HG03159 (cell line): Measurements from ENCODE around the gene RIT2.

ENCODE experiments used
- ATAC-seq: cut with Tn5 transposase; IDR thresholded peaks from one replicate; pipeline ENCODE4 v1.9.1; 2021; ENCODE audit warnings: mild to moderate bottlenecking, moderate library complexity; ENCODE audit not compliant: unreplicated experiment

Gene RIT2

GRCh38 chr18:43092539-43092938 lies 22.9 kb downstream of the RIT2 start:
- ATAC-seq: no peak

GRCh38 chr18:43081396-43081795 lies 34.1 kb downstream of the RIT2 start:
- ATAC-seq: no peak

- no peak for ATAC-seq
Observed at GRCh38 chr18:43080671-43081070, 34.8 kb downstream of the RIT2 start.

DNA sequence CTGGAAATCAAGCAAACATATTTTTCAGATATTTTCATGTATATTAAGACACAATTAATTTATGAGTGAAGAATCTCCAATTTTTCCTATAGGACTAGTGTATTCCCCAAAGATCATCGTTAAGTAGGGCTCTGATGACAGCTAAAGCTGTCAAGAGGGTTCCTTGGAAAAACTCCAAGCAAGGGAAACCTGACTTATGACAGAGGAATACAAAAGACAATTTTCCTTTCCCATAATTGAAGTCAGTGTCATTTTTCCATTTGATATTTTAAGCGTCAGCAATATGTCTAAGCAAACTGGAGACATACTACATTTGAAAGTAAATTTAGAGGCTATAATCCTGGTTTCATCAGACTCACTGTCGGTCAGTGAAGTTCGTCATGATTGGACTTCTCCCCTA lies 36.1 kb downstream of the RIT2 start:
- ATAC-seq: no peak

DNA sequence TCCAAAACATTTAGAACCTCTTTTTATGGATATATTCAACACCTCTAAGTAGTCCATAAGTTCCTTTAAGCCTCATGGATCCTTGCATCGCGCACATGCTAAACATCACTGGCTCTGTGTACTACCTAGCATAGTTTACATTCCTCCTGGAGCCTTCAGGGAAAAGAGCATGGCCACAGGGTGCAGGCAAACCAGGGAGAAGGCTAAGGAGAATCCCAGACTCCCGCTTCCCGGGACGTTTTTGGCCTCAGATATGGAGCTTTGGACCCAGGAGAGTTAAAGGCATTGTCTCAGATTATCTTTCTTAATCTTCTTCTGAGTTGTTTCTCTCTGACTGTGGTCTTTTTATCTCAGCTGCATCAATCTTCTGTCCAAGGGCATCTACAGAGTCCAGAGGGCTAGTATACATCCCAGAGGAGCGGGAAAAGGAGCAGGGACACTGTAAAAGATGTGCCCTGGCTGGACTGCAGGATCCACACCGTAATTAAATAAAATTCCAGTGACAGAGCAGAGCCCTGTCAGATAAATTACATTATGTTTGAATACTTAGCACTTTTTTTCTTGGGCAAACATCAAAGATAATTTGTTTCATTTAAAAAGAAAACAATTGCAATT lies 36.9 kb downstream of the RIT2 start:
- no peak for ATAC-seq

DNA sequence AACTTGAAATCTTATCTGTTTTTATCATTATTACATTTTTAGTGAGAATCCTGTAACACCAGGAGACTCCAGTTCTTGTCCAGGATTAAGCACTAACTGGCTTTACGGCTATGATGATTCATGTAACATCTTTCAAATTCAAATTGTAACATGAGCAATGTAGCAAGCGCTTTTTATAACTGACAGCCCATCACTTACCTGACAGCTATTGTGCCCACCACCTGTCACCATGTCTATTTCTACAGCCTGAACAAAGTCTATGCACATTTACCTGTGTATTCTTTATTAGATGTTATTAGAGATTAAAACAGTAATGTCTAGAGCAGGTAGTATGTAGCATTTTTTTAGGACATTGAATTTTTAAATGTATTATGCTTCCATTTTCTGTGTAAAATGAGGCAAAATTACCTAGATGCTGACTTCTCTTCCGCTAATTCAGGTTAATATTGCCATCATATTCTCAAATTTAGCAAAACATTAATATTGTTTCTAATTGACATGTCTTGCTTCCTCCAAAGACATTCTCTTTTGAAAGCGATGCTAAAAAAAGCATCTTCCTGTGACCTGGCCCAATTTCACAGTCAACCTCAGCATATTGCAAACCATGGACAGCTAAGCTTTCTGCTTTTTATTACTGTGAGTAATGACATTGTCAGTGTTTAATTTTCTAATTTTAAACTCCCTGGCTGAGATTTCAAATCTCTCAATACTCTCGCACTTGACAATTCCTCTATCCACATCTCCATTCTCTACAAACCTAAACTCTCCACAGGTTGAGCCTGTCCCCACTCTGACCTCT lies 37.8 kb downstream of the RIT2 start:
- ATAC-seq: no peak

GRCh38 chr18:43073771-43074170 lies 41.7 kb downstream of the RIT2 start:
- no peak for ATAC-seq

DNA sequence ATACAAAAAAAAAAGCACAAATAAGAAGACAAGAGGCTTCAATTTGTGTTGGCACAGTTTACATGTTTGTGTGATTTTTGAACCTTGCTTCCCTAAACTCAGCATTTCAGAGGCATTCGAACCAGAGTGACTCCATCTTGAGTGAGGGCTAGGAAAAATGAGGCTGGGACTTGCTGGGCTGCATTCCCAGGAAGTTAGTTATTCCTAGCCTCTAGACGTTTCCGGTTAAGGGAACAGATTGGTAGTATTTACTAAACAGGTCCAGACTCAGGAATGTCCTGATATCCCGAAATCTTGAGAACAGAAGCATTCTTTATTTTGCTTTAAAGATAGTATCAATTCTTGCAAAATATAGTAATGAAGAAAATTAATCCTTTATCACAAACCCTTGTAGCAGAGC lies 46.7 kb downstream of the RIT2 start:
- no peak for ATAC-seq

DNA sequence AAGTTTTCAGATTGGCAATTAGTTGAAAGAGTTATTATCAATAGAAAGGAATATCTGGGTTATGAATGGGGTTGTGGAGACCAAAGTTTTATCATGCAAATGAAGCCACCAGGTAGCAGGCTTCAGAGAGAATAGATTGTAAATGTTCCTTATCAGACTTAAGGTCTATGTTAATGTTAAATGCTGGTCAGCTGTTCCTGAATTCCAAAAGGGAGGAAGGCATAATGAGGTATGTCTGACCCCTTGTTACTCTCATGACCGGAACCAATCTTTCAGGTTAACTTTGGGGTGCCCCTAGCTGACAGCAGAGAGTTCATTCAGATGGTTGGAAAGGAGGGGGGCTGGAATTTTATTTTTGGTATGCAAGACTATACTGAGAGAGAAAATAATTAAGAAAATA lies 47.9 kb downstream of the RIT2 start:
- ATAC-seq: no peak

DNA sequence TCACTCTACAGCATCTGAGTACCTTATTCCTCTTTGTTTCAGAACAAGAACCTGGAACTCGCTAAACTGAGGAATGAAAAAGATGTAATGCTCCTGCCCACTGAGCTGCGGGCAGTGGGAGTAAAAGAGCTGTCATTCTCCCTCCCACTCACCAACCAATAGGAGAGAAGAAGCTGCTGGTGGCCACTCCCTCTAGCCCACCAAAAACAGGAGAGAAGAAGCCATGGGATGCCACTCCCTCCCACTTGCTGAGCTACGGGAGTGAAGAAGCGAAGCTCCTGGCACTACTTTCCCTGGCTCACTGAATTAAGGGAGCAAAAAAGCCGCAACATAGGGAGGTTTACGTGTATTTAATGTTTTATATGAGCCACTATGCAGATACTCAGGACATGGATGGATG lies 53.7 kb downstream of the RIT2 start:
- no peak for ATAC-seq

DNA sequence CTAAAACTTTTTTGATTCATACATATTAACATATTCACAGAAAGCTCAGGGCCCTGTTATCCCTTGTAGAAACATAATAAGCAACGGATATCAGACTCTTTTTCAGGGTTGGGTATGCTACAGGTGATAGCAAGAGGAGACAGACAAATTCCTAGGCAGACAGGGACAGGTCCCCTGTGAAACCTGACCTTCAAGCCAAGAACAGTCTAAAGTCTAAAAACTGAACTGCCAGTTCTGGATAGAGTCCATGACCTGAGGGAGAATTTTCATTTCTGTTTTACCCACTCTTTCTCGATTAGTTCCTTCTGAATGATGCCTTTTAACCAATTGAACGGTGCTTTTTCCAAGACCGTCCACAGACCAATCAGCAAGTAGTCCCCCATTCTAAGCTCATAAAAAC lies 54.2 kb downstream of the RIT2 start:
- ATAC-seq: no peak

DNA sequence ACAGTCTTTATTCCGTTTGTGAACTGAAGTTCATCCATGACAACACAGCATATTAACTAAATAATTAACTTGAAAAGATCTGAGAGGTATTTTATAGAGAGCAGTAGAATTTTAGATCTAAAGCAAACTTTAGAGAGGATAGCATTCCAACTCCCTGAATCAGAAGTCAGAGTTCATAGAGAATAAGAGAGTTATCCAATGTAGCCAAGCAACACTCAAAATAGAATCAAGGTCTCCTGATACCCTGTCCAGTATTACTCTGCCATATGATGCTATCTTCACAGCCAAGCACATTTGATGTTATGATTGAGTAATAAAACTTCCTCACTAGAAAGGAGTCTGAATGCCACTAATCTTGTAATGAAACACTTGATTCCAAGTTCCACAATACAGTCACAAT lies 55.5 kb downstream of the RIT2 start:
- ATAC-seq: no peak

GRCh38 chr18:43054815-43055519 lies 60.5 kb downstream of the RIT2 start:
- no peak for ATAC-seq

DNA sequence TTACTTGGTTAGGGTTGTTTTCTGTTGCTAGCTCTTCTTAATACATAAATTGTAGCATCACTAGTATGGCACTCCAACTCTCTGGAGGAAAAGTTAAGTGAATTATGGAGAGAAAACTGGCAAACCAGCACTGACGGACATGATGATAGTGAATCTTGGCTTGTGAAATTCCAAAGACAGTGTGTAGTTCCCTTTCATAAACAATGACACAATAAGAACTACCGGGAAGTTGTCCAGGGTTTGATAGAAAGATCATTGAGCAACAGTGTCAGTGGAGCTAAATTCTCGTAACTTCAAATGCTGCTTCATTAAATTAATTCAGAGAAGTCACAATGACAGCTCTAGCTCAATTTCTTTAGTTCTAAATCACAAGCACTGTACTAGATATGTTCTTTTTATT lies 66.5 kb downstream of the RIT2 start:
- no peak for ATAC-seq

DNA sequence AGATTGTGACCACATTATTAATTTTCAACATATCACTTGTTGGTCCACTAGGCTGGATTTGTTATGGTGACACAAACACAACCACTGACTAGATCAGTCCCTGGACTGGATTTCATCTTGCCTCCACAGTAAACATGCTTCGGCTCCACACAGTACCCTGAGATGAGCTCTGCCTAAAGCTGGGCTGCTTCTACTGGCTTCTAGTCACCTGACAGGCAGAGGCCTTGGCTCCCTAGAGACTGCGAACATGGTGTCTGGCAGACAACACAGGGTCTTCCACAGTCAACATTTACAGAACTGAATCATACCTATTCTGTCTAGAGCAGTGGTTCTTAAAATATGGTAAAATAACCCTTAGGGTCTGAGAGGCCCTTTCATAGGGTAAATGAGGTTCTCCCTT lies 69.2 kb downstream of the RIT2 start:
- no peak for ATAC-seq

DNA sequence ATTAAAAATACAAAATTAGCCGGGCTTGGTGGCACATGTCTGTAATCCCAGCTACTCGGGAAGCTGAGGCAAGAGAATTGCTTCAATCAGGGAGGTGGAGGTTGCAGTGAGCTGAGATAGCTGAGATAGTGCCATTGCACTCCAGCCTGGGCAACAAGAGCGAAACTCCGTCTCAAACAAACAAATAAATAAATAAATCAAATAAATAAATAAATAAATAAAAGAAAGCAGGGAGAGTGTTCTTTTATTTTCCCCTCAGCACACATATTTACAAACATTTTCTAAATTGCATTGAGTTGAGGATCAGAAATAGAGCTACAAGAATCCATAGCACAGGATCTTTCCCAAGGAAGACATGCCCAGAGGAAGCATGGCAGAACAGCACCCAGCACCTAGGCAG lies 71.9 kb downstream of the RIT2 start:
- ATAC-seq: no peak

DNA sequence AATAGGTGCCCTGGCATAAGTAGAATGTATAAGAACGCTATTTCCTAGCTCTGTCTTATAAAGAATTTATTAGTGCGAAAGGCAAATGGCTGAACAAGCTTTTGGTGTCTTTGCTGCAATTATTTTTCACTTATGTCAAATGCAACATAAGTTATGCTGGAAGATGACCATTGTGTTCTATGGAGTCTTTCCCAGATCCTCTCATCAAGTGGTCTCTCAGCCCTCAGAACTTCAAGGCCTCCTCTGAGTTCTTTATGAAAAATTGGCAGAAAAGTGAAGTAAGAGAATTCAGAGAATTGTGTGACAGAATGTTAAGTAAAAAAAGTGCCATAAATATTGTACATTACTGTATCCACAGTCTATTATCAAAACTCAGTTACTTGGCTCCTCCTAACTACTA lies 75.2 kb downstream of the RIT2 start:
- no peak for ATAC-seq

DNA sequence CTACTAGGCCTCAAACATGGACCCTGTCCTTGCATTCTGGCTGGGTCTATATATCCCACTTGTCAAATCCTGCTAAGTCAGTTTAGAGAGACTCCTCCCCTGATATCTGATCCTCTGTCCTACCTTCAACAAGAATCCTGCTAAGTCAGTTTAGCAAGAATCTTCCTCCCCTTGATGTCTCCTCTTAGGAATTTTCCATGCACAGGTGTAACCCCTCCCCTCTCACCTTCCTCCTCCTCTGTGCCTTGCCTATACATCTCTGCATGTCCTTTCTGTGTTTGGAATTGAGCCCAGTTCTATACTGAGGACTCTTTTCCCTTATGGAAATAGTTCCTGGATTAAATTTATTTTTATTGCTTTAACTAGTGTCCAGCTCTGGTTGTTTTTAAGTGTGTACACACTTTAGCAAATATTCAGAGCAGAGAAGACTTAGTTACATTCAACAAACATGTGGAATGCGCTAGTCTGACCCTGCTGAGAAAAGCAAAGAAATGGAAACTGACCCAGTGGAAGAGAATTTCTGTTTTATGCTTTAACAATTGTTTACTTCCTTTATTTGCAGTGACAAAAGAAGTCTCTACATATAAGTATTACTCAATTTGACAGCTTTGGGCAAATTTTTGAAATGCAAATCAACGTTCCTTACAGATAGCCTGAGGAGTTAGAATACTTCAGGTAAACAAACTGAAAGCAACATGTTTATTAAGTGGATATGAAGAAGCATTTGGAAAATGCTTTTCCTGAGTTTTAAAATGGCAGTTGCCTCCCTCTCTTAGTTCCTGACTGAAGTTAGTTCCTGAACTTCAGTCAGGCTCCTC lies 80.6 kb downstream of the RIT2 start:
- ATAC-seq: no peak

DNA sequence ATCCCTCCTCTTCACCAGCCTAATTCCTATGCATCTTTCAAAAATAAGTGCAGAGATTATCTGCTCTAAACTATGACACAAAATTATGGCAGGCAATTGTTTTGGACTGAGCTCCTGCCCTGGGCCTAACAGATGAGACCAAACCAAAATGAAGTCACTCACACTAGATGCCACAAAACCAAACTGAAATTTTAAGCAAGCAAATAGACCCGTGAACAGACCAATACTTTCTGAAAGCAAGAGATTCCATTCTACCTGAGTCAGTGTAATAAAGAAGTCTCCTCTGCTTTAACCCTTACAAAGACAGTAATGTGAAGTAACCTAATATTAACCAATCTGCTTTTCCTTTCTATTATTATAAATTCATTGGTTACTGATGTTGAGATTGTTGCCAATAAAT lies 84.3 kb downstream of the RIT2 start:
- no peak for ATAC-seq

DNA sequence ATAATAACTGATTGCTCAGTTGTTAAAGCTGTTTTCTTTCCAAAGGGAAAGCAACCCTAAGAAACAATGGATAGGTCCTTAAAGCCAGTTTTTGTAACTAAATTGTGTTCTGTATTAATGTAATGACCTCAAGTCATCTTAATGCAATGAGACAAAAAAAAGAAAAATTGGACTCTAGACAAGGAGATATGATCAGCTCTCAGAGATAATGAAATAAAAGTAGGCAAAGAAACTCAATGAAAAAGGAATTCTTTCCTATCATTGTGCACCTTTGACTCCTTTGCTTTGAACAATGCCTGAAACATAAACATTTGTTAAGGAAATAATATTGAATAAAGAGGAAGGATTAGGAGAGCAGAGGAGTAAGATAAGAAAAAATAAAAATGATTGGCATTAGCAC lies 86.1 kb downstream of the RIT2 start:
- no peak for ATAC-seq

DNA sequence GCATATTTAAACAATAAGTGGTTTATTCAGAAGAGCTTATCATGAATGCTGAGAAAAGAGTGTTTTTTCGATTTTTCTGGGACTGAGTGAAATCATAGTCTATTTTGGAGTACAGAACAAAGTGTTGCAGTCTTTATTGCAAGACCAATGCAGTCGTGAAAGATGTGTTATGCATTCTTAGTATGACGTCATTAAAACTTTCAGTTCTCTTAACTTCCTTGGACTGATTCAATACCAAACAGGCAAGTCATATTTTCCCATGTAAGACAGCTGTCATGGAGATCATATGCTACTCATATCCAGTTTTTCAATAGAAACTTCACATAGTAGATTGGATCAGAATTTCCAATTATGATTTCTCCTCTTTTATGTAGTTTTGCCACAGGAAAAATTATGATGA lies 92.6 kb downstream of the RIT2 start:
- no peak for ATAC-seq
